CD4-positive, alpha-beta T cell (primary cell): Measurements from ENCODE around the gene HOXA11. TPM values are rescaled to one million over a fixed set of nuclear protein-coding genes. Genes with fewer than 3 reads are reported as not detected.

Experiments
- ATAC-seq: fragments of 200-7000 bp; cut with Tn5 transposase; one replicate; pipeline ENCODE4 v1.10.0; 2022; ENCODE audit warnings: mild to moderate bottlenecking; ENCODE audit not compliant: poor library complexity
- CTCF ChIA-PET: fragments of 350-600 bp; sonication (Branson Sonifier 250); formaldehyde crosslinking; loops from one replicate; lab custom pipeline; 2021; ENCODE audit warnings: antibody characterized with exemption, inconsistent platforms; lab: Charles Lee
- POLR2A ChIA-PET: fragments of 350-600 bp; sonication (Branson Sonifier 250); formaldehyde crosslinking; loops from one replicate; lab custom pipeline; 2021; ENCODE audit warnings: antibody characterized with exemption, inconsistent platforms; lab: Charles Lee
- DNase-seq, 14 experiments: peaks; one replicate each; pipeline ENCODE4 v3.0.0-alpha.2; 2013 to 2020; ENCODE audit warnings: mixed read lengths in 2 of 14
- H3K27ac ChIP-seq, 2 donors: one replicate each; pipeline versions ENCODE4 v1.5.1 to v1.7.0; 2013; ENCODE audit warnings: low read length in 2 of 2, low read depth in 1 of 2, mild to moderate bottlenecking in 1 of 2
- H3K27me3 ChIP-seq, 2 experiments: 1 replicate in 1 of 2; 2 replicates in 1 of 2; pipeline versions ENCODE4 v1.6.1 to v1.7.0; 2013; ENCODE audit warnings: low read length in 2 of 2, control low read depth in 1 of 2, mild to moderate bottlenecking in 1 of 2, moderate library complexity in 1 of 2; ENCODE audit not compliant: insufficient read depth in 2 of 2, control insufficient read depth in 1 of 2
- H3K36me3 ChIP-seq: one replicate; pipeline ENCODE4 v1.6.1; 2013; ENCODE audit warnings: low read length, control low read depth; ENCODE audit not compliant: insufficient read depth
- H3K4me1 ChIP-seq: one replicate; pipeline ENCODE4 v1.6.1; 2013; ENCODE audit warnings: low read length, control low read depth; ENCODE audit not compliant: insufficient read depth
- H3K4me3 ChIP-seq: one replicate; pipeline ENCODE4 v1.5.1; 2013; ENCODE audit warnings: mild to moderate bottlenecking, low read length, moderate library complexity
- H3K9me3 ChIP-seq, 2 experiments: 1 replicate in 1 of 2; 2 replicates in 1 of 2; pipeline versions ENCODE4 v1.6.1 to v1.7.0; 2013; ENCODE audit warnings: low read length in 2 of 2, mild to moderate bottlenecking in 2 of 2, control low read depth in 1 of 2, moderate library complexity in 1 of 2; ENCODE audit not compliant: control insufficient read depth in 1 of 2, insufficient read depth in 1 of 2
- H3K27ac Mint-ChIP-seq: one replicate; pipeline ENCODE4 v1.8.0; 2020; ENCODE audit warnings: mixed read lengths
- H3K27me3 Mint-ChIP-seq: one replicate; pipeline ENCODE4 v1.8.0; 2021; ENCODE audit warnings: mixed read lengths
- H3K36me3 Mint-ChIP-seq: one replicate; pipeline ENCODE4 v1.8.0; 2021; ENCODE audit warnings: low read depth, mixed read lengths
- H3K4me1 Mint-ChIP-seq: one replicate; pipeline ENCODE4 v1.8.0; 2021; ENCODE audit warnings: low read depth, mixed read lengths
- H3K4me3 Mint-ChIP-seq: one replicate; pipeline ENCODE4 v1.8.0; 2020; ENCODE audit warnings: mild to moderate bottlenecking, mixed read lengths
- H3K9me3 Mint-ChIP-seq: one replicate; pipeline ENCODE4 v1.8.0; 2020; ENCODE audit warnings: mixed read lengths
- CTCF ChIP-seq: fragments of 200-600 bp; IDR thresholded peaks from one replicate; pipeline ENCODE4 v1.8.0; 2022; ENCODE audit warnings: antibody characterized with exemption, mild to moderate bottlenecking
- intact Hi-C, 2 experiments: fragments of 100-400 bp; cut with DNase I in 1 of 2; cut with micrococcal nuclease in 1 of 2; formaldehyde crosslinking; loops; one replicate each; pipeline versions ENCODE4 v1.15.1 to v1.9.0; 2023 to 2025; cut with DNase I, micrococcal nuclease
- total RNA-seq, 174 experiments: library from RNA in 2 of 174; stranded (reverse) in 2 of 174; gene quantifications; one replicate each; pipeline ENCODE4 v1.2.3 and lab custom pipeline; 2021 to 2026

The HOXA11 gene
- total RNA-seq, 2 experiments from 2014 or later, result not detected

GRCh38 chr7:27141137-27141922 lies 43.7 kb downstream of the HOXA11 start:
- H3K4me1 Mint-ChIP-seq, result no peaks in the 10 kb centered on the region
- Histone ChIP-seq H3K27ac (no peak overlapping the region), H3K4me3 (no peak overlapping the region), H3K9me3 (peaks cover 0 to 27% of the 10 kb centered on the region in 2 experiments), H3K4me1 (no peaks in the 10 kb centered on the region), H3K36me3 (no peaks in the 10 kb centered on the region), H3K27me3 (peaks cover 23 to 63% of the 10 kb centered on the region in 2 experiments)
- H3K27me3 Mint-ChIP-seq, result peaks cover 70% of the 10 kb centered on the region
- H3K27ac Mint-ChIP-seq, result no peak overlapping the region
- no peaks in the 10 kb centered on the region for H3K9me3 Mint-ChIP-seq
- DNase-seq (no peak), ATAC-seq (no peak)
- CTCF ChIA-PET, result no interaction called here
- H3K36me3 Mint-ChIP-seq, result no peaks in the 10 kb centered on the region
- intact Hi-C loops, result no loop called here
- TF ChIP-seq CTCF, result no peak
- H3K4me3 Mint-ChIP-seq, result no peak overlapping the region
- POLR2A ChIA-PET, result no interaction called here

DNA sequence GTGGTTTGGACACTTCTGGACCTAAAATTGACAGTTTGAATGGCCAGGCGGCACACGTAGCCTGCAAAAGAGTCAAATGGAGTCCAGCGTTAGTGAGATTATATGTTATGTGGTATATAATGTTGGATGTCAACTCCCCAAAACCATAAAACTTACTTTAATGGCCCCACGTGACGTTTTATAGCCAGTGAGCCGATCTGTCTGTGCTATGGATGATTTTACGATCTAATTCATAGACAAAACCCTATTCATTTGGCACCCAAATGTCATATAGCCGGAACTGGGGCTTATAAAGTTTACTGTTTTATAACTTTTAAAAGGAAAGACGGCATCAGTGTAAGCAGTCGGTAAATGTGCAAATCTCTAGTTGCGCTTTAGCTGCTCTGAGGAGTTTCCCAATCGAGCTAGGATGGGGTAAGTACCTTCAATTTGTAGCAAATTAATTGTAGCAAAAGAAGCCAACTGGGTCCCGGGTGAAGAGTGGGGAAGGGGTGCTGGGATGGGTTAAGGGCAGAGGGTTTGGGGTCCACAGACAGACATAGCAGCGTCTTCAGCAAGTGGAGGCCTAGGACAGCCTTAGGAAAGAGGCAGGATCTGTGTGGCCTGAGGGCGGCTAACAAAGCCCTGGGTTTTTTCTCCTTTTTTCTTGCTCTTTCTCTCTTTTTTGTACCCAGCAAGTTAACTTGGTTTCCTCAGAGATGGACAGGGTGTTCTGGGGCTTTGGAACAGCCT lies 44.7 kb downstream of the HOXA11 start:
- Mint-ChIP-seq H3K9me3 (no peaks in the 10 kb centered on the region), H3K27me3 (peaks cover 72% of the 10 kb centered on the region), H3K4me1 (no peaks in the 10 kb centered on the region), H3K4me3 (no peak overlapping the region), H3K27ac (no peak overlapping the region), H3K36me3 (no peaks in the 10 kb centered on the region)
- ChIA-PET POLR2A (no interaction called here), CTCF (interaction anchor here (1.1 kb wide), 1 partner anchor 11 kb away, joined by 3 read pairs; no protein-coding TSS in a partner anchor)
- Histone ChIP-seq H3K9me3 (peaks cover 0 to 20% of the 10 kb centered on the region in 2 experiments), H3K27ac (no peak overlapping the region), H3K36me3 (no peaks in the 10 kb centered on the region), H3K4me3 (no peak overlapping the region), H3K27me3 (peaks cover 25 to 66% of the 10 kb centered on the region in 2 experiments), H3K4me1 (no peaks in the 10 kb centered on the region)
- ATAC-seq (no peak), DNase-seq (no peak)
- intact Hi-C loops, result no loop called here
- no peak for TF ChIP-seq CTCF

DNA sequence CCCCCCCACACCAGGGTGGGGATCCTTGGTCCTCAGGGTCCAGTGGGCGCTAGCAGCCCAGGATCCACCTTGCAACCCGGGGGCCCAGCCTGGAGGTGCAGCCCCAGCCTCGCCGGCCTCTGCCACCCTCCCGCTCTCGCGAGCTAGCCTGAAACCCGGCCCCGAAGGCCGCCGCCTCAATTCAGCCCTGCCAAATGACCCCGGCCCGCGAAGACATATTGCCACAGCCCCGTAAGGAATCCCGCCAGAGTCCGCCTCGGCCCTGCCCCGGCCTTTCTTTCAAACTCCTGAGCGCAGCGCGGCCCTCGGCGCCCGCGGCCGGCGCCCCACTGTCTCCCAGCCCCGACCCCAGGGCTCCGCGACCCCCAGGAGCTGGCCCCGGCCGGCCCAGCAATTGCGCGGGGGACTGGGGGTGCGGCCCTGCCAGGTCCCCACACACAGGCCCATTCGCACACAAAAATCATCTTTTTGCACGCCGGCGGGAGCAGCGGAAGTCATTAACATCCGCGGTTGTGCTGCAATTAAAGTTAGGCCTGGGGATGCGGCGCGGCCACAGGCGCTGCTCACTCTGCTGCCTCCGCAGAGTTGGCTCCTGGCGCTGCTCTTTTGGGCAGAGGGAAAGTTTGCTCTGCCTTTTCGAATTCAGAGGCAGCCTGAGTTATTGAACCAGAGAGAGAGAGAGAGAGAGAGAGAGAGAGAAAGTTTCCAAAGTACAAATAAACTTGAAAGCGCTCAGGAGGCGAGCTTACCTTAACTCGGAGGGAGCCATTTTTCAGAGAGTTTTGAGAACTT lies 45.5 kb downstream of the HOXA11 start:
- H3K27me3 Mint-ChIP-seq, result peaks cover 79% of the 10 kb centered on the region
- DNase-seq (no peak), ATAC-seq (no peak)
- H3K27ac ChIP-seq, result no peak overlapping the region
- H3K4me3 ChIP-seq, result no peak overlapping the region
- H3K4me1 Mint-ChIP-seq, result no peaks in the 10 kb centered on the region
- intact Hi-C loops, result no loop called here
- no peaks in the 10 kb centered on the region for H3K36me3 ChIP-seq
- H3K4me1 ChIP-seq, result no peaks in the 10 kb centered on the region
- H3K9me3 ChIP-seq, result peaks cover 0 to 12% of the 10 kb centered on the region in 2 experiments
- H3K36me3 Mint-ChIP-seq, result no peaks in the 10 kb centered on the region
- ChIA-PET CTCF (interaction anchor here (1.1 kb wide), 1 partner anchor 12 kb away, joined by 3 read pairs; no protein-coding TSS in a partner anchor), POLR2A (no interaction called here)
- H3K27me3 ChIP-seq, result peaks cover 19 to 66% of the 10 kb centered on the region in 2 experiments
- H3K9me3 Mint-ChIP-seq, result no peaks in the 10 kb centered on the region
- no peak for TF ChIP-seq CTCF
- H3K4me3 Mint-ChIP-seq, result no peak overlapping the region
- H3K27ac Mint-ChIP-seq, result no peak overlapping the region
